SW 1271 (cell line): ENCODE results near the gene BAHCC1.

Experiments used
- DNase-seq, 2 experiments: peaks; one replicate each; lab custom pipeline; 2025; lab: John Stamatoyannopoulos, UW

BAHCC1 gene

GRCh38 chr17:81427173-81428120 lies 32.2 kb downstream of the BAHCC1 start:
- no peak for DNase-seq

- no peak for DNase-seq
Measured at GRCh38 chr17:81428121-81428515, 32.9 kb downstream of the BAHCC1 start.

DNA sequence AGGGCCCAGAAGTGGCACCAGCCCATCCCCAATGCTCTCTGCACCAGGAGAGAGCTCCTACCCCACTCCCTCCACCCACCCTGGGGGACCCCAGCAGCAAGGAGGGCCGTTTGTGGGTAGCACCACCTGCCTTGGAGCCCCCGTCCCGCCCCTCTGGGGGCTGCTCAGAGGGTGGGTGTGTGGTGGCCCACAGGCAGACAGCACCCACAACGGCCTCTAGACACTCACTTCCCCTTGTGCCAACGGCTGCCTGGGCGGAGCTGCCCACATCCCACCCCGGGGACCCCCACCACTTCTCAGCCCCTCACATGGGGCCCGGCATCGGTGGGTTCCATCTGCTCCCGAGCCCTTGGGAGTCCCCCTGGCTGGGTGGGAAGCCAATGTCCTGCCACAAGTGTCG lies 33.3 kb downstream of the BAHCC1 start:
- no peak for DNase-seq

DNA sequence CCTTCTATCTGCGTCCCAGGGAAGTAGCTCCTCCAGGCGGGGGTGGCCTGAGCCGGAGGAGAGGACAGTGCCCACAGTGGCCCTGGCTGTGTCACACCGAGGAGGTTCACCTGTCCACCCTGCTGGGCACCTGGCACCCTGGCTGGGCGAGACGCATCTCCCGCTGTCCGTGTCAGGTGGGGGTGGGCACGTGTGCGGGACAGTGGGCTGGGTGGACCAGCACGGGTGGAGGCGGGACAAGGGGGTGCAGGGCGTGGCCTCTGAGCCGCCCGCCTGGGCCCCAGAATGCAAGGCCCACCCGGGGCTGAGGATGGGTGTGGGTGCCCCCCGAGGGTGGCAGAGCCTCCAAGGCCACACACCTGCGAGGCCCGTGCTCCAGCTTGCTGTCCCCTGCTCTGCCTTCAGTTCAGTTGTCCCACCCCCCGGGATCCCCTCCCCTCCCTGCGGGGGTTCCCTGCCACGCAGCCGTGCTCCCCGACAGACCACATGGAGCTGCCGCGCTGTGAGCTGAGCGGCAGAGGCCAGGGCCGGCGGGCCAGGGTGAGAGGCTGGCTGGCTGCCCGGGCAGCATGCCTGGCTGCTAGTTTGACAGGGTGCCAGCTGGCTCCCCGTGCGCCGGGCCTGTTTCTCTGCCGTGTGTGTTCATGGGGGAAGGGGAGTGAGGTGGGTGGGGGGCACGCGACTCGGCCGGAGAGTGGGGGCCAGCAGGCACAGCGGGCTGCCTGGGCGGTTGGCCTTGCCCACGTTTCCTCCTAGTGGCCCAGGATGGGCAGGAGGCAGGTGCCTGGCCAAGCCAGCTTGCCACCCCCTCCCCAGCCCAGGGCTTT lies 33.9 kb downstream of the BAHCC1 start:
- peak in 1 of 2 experiments; percentile 8 for DNase-seq

DNA sequence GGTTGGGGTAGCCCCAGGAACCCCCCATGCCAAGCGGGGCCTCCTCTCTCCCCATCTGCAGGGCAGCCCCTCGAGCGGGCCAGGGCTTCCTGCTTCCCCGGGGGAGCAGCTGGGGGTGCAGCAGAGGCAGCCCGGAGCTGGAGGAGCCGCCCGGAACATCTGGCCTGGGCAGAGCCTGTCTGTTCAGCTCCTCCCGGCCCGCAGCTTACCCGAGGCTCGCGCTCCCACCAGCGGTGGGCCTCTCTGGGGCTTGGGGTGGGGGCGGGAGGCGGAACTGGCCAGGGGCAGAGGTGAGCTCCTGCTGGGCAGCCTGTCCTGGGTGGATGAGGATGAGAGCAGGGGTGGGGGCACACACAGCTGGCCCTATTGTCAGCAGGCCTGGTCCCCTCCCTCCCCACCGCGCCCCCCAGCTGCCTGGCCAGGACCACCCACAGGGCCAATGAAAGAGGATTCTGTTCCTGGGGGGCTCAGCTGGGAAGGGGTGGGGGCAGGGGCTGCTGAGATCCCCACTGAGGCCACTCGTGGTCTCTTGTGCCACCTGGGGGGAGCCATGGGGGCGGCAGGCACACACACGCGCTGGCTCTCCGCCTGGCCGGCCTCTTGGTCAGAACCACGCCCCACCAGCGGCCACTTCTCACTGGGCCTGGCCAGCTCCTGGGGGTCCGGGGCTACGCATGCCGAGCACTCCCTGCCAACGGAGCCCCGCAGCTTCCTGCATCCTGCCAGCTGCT lies 34.7 kb downstream of the BAHCC1 start:
- DNase-seq, result peak in 1 of 2 experiments; percentile 9

- no peak for DNase-seq
Measured at GRCh38 chr17:81431545-81432482, 36.6 kb downstream of the BAHCC1 start.

DNA sequence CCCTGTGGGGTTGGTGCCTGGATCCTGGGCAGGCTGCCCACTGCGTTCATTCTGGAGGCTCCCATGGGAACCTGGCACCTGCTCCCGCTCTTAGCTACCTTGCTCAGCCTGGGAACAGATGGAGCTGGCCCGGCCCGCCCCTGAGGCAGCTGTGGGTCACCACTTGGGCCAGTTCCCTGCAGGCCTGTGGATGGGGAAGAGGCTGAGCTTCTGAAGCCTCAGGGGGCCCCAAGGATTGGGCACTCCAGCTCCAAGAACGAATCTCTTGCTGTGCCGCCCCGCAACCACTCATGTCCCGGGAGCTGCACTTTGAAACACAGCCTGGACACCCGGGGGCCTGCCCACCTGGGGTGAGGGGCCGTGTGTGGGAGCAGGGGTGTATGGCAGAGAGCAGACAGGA lies 37.7 kb downstream of the BAHCC1 start:
- no peak for DNase-seq

DNA sequence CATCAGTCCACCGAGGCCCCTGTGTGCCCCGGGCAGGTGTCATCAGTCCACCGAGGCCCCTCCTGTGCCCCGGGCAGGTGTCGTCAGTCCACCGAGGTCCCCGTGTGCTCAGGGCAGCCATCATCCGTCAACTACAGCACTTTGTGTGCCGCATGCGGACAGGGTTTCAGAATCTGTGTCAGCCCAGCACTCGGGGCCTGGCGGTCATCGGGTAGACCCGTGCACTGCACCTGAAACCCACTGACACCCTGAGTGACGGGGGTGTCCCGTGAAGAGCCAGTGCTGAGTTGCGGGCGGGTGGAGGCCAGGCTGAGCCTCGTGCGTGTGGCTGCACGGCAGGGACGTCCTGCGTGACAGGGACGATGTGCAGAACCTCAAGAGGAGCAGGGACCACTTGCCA lies 38.4 kb downstream of the BAHCC1 start:
- DNase-seq, result no peak

GRCh38 chr17:81434072-81434471 lies 38.8 kb downstream of the BAHCC1 start:
- no peak for DNase-seq

- DNase-seq, result no peak
Measured at GRCh38 chr17:81434681-81435417, 39.6 kb downstream of the BAHCC1 start.

DNA sequence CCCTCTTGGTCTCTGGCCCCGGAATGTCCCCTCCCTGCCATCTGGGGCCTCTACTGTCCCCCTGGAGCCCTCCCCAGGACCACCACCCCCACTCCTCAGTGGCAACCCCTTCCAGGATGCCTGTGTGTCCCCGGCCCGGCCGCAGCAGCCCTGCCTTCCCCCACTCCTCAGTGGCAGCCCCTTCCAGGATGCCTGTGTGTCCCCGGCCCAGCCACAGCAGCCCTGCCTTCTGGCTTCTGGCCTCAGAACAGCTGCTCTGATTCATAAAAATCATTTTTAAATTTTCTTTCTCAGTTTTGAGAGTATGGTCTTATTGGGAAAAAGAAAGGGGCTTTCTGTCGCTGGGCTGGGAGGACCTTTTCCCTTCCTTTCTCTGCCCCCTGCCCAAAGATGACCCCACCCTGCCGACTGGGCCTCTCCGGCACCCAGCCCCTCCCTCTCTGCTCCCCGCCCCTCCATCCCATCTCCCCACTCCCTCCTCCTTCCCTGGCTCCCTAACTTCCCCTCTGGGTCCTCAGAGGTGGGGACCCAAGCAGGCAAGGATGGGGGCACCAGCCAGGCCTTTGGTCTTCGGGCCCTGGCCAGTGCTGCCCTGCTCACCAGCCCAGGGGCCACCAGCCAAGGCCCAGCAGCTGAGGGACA lies 40.5 kb downstream of the BAHCC1 start:
- no peak for DNase-seq

DNA sequence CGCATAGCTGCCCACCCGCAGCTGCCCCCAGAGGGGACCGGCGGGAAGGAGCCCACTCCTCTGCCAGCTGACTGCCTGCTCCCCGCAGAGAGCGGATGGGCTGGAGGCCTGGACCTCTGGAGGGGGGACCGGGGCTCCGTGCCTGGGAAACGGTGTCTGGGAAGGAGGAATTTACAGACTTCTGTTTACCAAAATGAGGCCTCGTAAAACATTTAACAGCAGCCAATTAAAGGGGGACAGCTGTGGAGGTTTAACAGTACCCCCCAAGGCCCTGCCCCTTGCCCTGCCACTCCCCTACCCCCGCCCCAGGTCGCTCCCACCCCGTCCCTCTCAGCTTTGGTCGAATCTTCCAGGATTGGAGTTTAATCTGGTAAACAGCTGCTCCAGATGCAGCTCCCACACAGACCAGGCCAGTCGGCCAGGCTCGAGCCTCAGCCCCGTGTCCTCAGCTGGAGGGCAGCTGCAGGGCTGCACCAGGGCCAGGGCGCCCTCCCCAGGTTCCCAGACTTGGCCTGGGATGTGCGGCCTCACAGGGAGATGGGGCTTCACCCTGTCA lies 41.1 kb downstream of the BAHCC1 start:
- no peak for DNase-seq

DNA sequence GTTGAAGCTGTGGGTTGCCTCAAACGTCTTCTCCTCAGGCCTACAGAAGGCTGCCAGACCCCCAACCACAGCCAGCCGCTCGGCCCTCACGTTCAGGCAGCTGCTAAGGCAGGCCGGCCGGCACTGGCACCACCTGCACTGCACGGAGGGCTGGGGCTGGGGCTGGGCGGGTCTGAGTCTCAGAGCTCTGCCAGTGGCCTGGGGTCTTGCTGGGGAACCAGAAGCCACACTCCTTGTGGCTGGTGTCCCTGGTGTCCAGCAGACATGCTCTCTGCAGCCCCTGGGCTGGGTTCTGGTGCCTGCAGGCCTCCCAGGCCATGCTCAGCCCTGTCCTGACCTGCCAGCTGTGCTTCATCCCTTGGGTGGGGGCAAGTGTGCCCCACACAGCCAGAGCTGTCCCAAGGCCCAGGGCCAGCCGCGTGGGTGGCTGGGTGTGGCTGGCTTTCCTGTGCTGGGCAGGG lies 42.0 kb downstream of the BAHCC1 start:
- no peak for DNase-seq

DNA sequence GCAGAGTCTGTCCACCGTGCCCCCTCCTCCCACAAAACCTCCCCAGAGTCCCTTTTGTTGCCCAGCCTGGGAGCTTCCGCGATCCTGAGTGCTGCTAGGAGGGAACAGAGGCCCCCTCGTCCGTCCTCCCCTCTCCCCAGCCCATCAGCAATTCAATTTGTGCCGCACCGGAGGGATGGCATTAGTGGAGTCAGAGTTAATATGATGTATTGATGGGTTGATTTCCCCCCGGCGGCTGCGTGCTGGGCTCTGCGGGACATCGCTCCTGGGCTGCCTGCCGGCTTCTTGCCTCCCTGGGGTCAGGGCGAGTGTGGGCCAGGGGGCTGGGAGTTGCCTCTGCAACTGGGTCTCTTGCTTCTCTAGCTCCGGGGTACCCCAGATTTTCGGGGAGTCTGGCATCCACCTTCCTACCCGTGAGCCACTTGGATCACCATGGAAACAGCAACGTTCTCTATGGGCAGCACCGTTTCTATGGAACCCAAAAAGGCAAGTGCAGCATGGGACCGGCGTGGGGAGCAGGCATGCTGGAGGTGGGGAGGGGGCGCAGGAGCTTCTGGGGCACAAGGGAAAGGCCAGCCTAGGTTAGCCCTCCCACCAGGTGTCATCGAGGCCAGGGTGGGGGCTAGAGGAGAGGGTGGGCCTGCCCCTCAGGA lies 42.9 kb downstream of the BAHCC1 start:
- no peak for DNase-seq

- no peak for DNase-seq
Measured at GRCh38 chr17:81438688-81439087, 43.4 kb downstream of the BAHCC1 start.

DNA sequence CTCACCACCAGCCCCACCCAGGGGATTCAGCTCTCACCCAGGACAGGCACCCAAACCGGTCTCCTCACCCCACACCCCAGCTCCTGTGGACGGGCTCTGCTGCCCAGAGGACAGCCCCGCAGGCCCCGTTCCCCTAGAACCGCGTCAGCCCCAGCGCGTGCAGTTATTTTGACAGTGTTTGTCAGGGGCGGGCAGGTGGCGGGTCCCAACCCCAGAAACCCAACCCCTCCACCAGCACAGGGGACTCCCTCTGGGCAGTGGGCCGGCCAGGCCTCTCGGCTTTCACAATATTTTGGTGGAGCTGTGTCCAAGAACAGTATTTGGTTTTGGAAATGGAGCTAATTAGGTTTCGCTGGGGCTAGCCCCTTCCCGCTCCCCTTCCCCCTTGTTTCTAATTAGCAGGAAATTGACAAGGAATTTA lies 44.8 kb downstream of the BAHCC1 start:
- no peak for DNase-seq

- DNase-seq, result peak in 1 of 2 experiments; percentile 16
Measured at GRCh38 chr17:81440511-81441244, 45.4 kb downstream of the BAHCC1 start.

DNA sequence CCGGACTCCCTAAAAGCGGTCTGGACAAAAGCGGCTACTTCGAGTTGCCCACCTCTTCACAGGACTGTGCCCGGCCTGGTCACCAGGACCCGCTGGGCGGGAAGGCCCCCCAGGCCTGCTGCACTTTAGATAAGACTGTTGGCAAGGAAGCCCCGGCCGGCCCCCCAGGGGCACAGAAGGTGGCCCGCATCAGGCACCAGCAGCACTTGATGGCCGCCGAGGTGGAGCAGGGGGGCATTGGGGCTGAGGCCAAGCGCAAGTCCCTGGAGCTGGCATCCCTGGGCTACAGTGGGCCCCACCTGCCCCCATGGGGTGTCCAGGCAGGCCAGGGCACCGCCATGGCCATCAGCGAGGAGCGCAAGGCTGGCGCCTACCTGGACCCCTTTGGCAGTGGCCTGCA lies 47.5 kb downstream of the BAHCC1 start:
- DNase-seq, result no peak
